ENCODE results near the gene NFIX. TPM values are rescaled to one million over a fixed set of nuclear protein-coding genes. Genes with fewer than 3 reads are reported as not detected.
A peak's percentile ranks its signal among the peaks of the same experiment; 100 is the strongest.

Gene NFIX
- total and polyA plus RNA-seq, 2 donors (not counting 3 experiments of a cell fraction or from before 2014, with no cell fraction given): 9.8 to 37.7 TPM

GRCh38 chr19:12965017-12965811 is 30.1 kb upstream of the NFIX start:
- H3K9me1 ChIP-seq (replicated peaks; ENCODE audit: control insufficient read depth, extremely low read depth, insufficient read depth, low read length): no peaks in the 10 kb centered on the region
- H3K4me2 ChIP-seq (ENCODE audit: insufficient read depth, low read length): peak overlapping the region; percentile 60
- ChIA-PET CTCF (interaction anchor here (0.5 to 5.2 kb wide), 55 partner anchors 10 to 1012 kb away, joined by 3 to 115 read pairs (median 5); partner anchors contain the start of genes CALR, DNASE2, FARSA and GADD45GIP1), POLR2A (interaction anchor here (0.6 to 1.2 kb wide), 4 partner anchors 22 to 128 kb away, joined by 3 to 4 read pairs (median 3); no protein-coding TSS in a partner anchor)
- H3K27ac ChIP-seq (ENCODE audit: insufficient read depth, low read depth, low read length): peak overlapping the region; percentile 4
- peak; percentile 47 for TF ChIP-seq POLR2AphosphoS5 (IDR thresholded peaks at IDR 0.05; ENCODE audit: insufficient read depth, low read depth, low read length)
- no peak for TF ChIP-seq GATA2 (IDR thresholded peaks at IDR 0.05; ENCODE audit: insufficient read depth, insufficient read length, low read depth, low read length)
- TF ChIP-seq, protein P1, sequence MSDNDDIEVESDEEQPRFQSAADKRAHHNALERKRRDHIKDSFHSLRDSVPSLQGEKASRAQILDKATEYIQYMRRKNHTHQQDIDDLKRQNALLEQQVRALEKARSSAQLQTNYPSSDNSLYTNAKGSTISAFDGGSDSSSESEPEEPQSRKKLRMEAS (IDR thresholded peaks at IDR 0.05; ENCODE audit: insufficient read depth, insufficient read length): no peak
- no peak for TF ChIP-seq FOS (IDR thresholded peaks at IDR 0.05; ENCODE audit: borderline replicate concordance, insufficient read depth, low read length)
- TF ChIP-seq EZH2 (IDR thresholded peaks at IDR 0.05; ENCODE audit: borderline replicate concordance, low read depth, low read length, severe bottlenecking): no peak
- no peak for TF ChIP-seq MYC (IDR thresholded peaks at IDR 0.05; ENCODE audit: low read depth, low read length)
- no peak for TF ChIP-seq JUN (IDR thresholded peaks at IDR 0.05; ENCODE audit: borderline replicate concordance, insufficient read depth, insufficient read length, low read depth)
- TF ChIP-seq, protein P2, sequence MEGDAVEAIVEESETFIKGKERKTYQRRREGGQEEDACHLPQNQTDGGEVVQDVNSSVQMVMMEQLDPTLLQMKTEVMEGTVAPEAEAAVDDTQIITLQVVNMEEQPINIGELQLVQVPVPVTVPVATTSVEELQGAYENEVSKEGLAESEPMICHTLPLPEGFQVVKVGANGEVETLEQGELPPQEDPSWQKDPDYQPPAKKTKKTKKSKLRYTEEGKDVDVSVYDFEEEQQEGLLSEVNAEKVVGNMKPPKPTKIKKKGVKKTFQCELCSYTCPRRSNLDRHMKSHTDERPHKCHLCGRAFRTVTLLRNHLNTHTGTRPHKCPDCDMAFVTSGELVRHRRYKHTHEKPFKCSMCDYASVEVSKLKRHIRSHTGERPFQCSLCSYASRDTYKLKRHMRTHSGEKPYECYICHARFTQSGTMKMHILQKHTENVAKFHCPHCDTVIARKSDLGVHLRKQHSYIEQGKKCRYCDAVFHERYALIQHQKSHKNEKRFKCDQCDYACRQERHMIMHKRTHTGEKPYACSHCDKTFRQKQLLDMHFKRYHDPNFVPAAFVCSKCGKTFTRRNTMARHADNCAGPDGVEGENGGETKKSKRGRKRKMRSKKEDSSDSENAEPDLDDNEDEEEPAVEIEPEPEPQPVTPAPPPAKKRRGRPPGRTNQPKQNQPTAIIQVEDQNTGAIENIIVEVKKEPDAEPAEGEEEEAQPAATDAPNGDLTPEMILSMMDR (IDR thresholded peaks at IDR 0.05; ENCODE audit: extremely low read depth in 1 of 2, insufficient read depth in 1 of 2, low read depth in 1 of 2, low read length in 2 of 2): peak; percentile 77 to 99
- peak overlapping the region; percentile 1 to 48 (median 45) for H3K4me3 ChIP-seq (replicated peaks in 1 of 3; ENCODE audit: insufficient read depth in 1 of 3, low read depth in 1 of 3, low read length in 3 of 3)
- peak; percentile 74 for DNase-seq (ENCODE audit: low read depth, low spot score)
- peak overlapping the region; percentile 98 for H2AFZ ChIP-seq (ENCODE audit: low read depth, low read length)
- no peaks in the 10 kb centered on the region for H3K36me3 ChIP-seq (ENCODE audit: control insufficient read depth in 2 of 2, extremely low read depth in 1 of 2, insufficient read depth in 2 of 2, low read length in 2 of 2)
- no peaks in the 10 kb centered on the region for H3K9me3 ChIP-seq (replicated peaks; ENCODE audit: control insufficient read depth, insufficient read depth, low read length)
- no TSS peak for BruUV-seq (replicated peaks)
- dilution Hi-C loops (cut with MboI; ENCODE audit: extremely low pct_ligation_motif_present, low sequenced_read_pairs): no loop called here
- H3K4me1 ChIP-seq (ENCODE audit: control insufficient read depth, extremely low read depth, insufficient read depth, low read length): peaks cover 2% of the 10 kb centered on the region
- no peaks in the 10 kb centered on the region for H3K27me3 ChIP-seq (ENCODE audit: control insufficient read depth in 2 of 2, insufficient read depth in 2 of 2, low read length in 2 of 2)
- no peaks in the 10 kb centered on the region for H3K79me2 ChIP-seq (ENCODE audit: control insufficient read depth, insufficient read depth, low read length)
- intact Hi-C loops (cut with micrococcal nuclease): loop anchor here (1.0 kb wide), 5 partner anchors 8 to 129 kb away; partner anchors contain the start of genes CALR and GADD45GIP1
- H3K9ac ChIP-seq (replicated peaks; ENCODE audit: extremely low read depth, insufficient read depth, low read length): peak overlapping the region; percentile 44
- H4K20me1 ChIP-seq (replicated peaks; ENCODE audit: control insufficient read depth, extremely low read depth, insufficient read depth, low read length): no peaks in the 10 kb centered on the region
- peak; percentile 88 for FAIRE-seq

Data from endothelial cell of umbilical vein (primary cell).